Tibial artery (tissue), 4 donors: ENCODE results near the gene ANKS3.

Experiments
- DNase-seq, 2 donors: peaks; one replicate each; pipeline ENCODE4 v3.0.0-alpha.2; 2019
- H3K27ac ChIP-seq, 2 donors: fragments of 200-600 bp; sonication (generic) in 1 of 2; 1 replicate in 1 of 2; 2 replicates in 1 of 2; pipeline ENCODE4 v1.5.1; 2018 to 2019; ENCODE audit warnings: mild to moderate bottlenecking in 1 of 2
- H3K27me3 ChIP-seq, 2 donors: fragments of 200-600 bp; sonication (generic) in 1 of 2; one replicate each; pipeline versions ENCODE4 v1.5.1 to v1.6.0; 2016 to 2019
- H3K36me3 ChIP-seq, 3 donors: fragments of 200-600 bp; sonication (generic) in 2 of 3; one replicate each; pipeline ENCODE4 v1.5.1; 2016 to 2019; ENCODE audit warnings: mild to moderate bottlenecking in 2 of 3
- H3K4me1 ChIP-seq, 4 donors: fragments of 200-600 bp; sonication (generic) in 2 of 4; 1 replicate in 3 of 4; 2 replicates in 1 of 4; pipeline ENCODE4 v1.5.1; 2016 to 2019
- H3K4me3 ChIP-seq, 2 donors: fragments of 200-600 bp; sonication (generic) in 1 of 2; 1 replicate in 1 of 2; 2 replicates in 1 of 2; pipeline ENCODE4 v1.5.1; 2018 to 2019; ENCODE audit warnings: mild to moderate bottlenecking in 2 of 2
- H3K9me3 ChIP-seq, 3 donors: fragments of 200-600 bp; sonication (generic) in 1 of 3; one replicate each; pipeline ENCODE4 v1.5.1; 2016 to 2019
- intact Hi-C: fragments of 100-400 bp; cut with DNase I; formaldehyde crosslinking; loops from one replicate; pipeline ENCODE4 v1.15.0; 2023; ENCODE audit warnings: low total_unique reads
- TF ChIP-seq, protein P1 (sequence below), 2 experiments: fragments of 200-600 bp in 1 of 2; fragments of 450-650 bp in 1 of 2; IDR thresholded peaks; one replicate each; pipeline ENCODE4 v1.5.1; 2017 to 2019; ENCODE audit warnings: antibody characterized with exemption in 2 of 2, mild to moderate bottlenecking in 1 of 2, moderate library complexity in 1 of 2

Gene ANKS3

DNA sequence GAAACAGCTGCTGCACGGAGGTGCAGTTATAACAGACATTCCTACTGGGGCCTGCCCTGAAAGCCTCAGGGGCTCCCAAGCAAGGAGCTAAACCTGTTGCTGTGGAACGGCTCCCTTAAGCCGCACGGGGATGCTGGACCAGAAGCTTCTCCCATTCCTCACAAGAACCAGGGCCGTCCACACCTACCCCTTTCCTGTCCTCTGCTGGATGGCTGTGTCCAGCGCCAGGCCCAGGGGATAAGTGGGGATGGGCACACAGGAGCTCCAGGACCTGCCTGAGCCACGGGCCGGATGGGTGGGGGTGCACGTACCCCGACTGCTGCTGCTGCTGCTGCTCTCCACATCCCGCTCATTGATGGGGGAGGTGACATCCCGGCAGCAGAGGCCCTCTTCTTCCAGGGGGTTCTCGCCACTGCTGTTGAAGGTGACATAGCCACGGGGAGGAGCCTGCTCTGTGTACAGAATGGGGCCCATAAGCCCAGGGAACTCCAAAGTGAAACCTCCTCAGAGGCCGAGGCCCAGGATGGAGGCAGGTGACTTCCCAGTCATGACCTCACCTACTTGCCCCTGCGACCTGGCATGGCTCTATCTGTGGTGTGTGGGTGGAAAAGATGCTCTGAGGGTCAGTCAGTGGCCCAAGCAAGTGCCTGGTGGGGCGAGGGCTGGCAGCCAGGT lies 32.1 kb downstream of the ANKS3 start:
- TF ChIP-seq, protein P1, sequence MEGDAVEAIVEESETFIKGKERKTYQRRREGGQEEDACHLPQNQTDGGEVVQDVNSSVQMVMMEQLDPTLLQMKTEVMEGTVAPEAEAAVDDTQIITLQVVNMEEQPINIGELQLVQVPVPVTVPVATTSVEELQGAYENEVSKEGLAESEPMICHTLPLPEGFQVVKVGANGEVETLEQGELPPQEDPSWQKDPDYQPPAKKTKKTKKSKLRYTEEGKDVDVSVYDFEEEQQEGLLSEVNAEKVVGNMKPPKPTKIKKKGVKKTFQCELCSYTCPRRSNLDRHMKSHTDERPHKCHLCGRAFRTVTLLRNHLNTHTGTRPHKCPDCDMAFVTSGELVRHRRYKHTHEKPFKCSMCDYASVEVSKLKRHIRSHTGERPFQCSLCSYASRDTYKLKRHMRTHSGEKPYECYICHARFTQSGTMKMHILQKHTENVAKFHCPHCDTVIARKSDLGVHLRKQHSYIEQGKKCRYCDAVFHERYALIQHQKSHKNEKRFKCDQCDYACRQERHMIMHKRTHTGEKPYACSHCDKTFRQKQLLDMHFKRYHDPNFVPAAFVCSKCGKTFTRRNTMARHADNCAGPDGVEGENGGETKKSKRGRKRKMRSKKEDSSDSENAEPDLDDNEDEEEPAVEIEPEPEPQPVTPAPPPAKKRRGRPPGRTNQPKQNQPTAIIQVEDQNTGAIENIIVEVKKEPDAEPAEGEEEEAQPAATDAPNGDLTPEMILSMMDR (IDR thresholded peaks at IDR 0.05) = no peak
- Histone ChIP-seq H3K9me3 (no peaks in the 10 kb centered on the region), H3K27ac (no peak overlapping the region), H3K27me3 (no peaks in the 10 kb centered on the region), H3K4me1 (peaks cover 0 to under 1% (median 0%) of the 10 kb centered on the region in 4 donors), H3K4me3 (no peak overlapping the region), H3K36me3 (peaks cover 43 to 88% (median 79%) of the 10 kb centered on the region in 3 donors)
- no peak for DNase-seq
- intact Hi-C loops = no loop called here

DNA sequence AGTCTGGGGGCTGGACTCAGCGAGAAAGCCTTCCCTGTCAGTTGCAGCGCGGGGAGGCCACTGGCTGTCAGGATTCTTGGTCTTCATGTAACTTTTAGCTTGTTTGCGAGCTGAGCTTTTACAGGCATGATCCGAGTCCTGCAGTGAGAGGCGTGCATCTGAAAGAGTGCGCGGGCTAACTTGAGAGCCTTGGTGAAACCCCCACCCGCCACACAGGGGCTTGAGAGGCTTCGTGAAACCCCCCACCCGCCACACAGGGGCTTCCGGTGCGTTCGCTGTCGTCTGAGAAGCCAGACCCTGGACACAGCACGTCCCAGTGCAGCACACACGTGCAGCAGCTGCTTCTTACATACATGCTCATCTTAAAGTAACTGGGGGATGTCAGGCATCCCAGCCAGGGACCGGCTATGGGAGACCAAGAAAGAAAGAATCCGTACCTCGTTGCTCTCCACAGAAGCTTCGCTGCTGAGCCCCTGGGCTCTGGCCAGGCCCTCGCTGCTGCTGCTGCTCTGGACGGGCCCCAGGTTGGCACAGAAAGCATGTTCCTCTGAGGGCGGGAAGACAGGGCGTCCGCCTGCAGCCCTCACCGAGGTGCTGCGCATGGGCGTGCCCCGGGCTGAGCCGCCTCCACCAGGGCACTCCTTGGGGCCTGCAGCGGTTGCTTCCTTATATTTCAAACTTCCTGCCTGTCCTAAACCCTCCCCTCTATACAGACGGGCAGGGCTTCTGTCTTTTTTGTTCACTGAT lies 32.9 kb downstream of the ANKS3 start:
- peaks cover 42 to 88% (median 82%) of the 10 kb centered on the region in 3 donors for H3K36me3 ChIP-seq
- H3K9me3 ChIP-seq = no peaks in the 10 kb centered on the region
- TF ChIP-seq, protein P1 (IDR thresholded peaks at IDR 0.05) = no peak
- intact Hi-C loops = no loop called here
- no peak for DNase-seq
- H3K27ac ChIP-seq = no peak overlapping the region
- no peaks in the 10 kb centered on the region for H3K27me3 ChIP-seq
- H3K4me1 ChIP-seq = peaks cover 0 to 8% (median 0%) of the 10 kb centered on the region in 4 donors
- H3K4me3 ChIP-seq = no peak overlapping the region

DNA sequence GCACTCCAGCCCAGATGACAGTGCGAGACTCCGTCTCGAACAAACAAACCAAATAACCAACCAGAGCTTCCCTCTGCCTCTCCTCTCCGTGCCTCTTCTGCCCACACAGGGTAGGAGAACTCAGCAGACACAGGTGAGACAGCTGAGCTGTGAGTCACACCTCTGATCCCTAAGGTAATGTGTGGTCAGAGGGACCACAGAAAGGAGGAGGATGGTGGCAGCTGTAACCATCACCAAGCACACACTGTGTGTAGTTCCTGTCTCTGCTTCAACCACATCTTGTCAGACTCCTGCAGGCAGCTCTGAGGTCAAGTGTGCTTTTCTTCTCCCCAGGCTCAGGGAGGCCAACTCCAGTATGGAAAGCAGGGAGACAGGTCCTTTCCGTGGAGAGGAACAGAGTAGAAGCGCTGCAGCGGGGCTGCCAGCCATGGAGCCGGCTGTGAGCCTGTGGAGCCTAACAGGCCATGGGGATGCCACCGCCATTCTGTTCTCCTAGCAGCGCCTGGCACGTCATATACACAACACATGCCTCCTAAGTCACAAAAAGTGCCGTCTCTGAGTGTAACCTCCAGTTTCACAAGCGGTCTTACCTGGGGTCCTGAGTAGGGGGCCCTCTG lies 33.6 kb downstream of the ANKS3 start:
- Histone ChIP-seq H3K27ac (no peak overlapping the region), H3K4me3 (no peak overlapping the region), H3K36me3 (peaks cover 42 to 93% (median 88%) of the 10 kb centered on the region in 3 donors), H3K9me3 (no peaks in the 10 kb centered on the region), H3K4me1 (peaks cover 0 to 13% (median 0%) of the 10 kb centered on the region in 4 donors), H3K27me3 (no peaks in the 10 kb centered on the region)
- TF ChIP-seq, protein P1 (IDR thresholded peaks at IDR 0.05) = no peak
- DNase-seq = no peak
- intact Hi-C loops = no loop called here

DNA sequence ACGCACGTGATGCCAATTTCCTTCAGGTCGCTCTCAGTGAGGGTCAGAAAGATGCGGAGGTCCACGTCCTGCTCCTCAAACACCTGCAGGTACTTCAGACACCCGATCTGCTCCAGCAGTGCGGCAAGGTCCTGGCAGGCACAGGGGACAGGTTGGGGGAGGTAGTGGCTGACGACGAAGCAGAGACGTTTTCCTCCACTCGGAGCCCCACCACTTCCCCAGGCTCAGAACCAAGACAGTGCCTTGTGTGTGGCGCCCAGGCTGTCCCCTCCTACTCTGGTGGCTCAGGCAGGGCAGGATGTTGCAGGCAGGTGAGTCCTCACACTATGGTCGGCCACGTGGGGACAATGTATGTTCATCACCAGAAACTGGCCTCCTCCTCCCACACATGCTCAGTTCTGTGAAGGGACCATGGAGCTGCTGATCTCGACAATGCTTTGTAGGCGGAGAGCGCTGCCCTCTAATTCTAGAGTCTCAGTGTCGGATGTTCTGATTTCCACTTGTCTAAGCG lies 35.0 kb downstream of the ANKS3 start:
- TF ChIP-seq, protein P1 (IDR thresholded peaks at IDR 0.05) = no peak
- H3K4me1 ChIP-seq = peaks cover 0 to 27% (median 11%) of the 10 kb centered on the region in 4 donors
- no peaks in the 10 kb centered on the region for H3K9me3 ChIP-seq
- no peak overlapping the region for H3K27ac ChIP-seq
- H3K4me3 ChIP-seq = no peak overlapping the region
- no peak for DNase-seq
- intact Hi-C loops = no loop called here
- no peaks in the 10 kb centered on the region for H3K27me3 ChIP-seq
- peaks cover 33 to 87% (median 80%) of the 10 kb centered on the region in 3 donors for H3K36me3 ChIP-seq

DNA sequence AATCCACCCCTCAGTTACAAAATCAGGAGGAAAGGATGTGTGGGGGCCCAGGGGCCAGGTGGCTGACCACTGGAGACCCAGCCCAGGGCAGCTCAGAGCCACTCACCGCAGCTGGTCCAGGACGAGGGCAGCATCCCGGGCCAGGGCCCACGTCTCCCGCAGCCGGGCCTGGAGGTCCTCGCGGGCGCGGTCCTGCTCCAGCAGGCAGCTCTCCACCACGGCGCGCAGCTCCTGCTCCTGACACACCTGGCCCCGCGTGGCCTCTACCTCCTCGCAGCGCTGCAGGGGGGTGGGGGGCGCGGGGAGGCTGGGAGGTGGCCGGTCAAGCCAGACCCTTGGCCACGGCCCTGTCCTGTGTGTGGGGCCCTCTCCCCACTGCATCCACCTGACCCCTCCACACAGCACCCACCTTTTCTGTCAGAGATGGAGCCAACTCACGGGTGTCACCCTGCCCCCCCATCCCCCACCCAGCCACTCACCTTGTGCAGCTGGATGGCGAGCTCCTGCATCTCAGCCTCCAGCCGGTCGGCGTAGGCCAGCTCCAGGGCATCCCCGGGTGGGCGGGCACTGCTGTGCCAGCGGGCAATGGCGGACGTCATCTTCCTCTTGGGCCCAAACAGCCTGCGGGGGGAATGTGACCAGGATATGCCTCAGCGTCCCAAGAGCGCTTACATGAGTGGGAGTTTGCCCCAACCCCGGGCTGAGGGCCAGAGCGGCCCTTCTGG lies 35.6 kb downstream of the ANKS3 start:
- Histone ChIP-seq H3K4me3 (no peak overlapping the region), H3K9me3 (no peaks in the 10 kb centered on the region), H3K4me1 (peaks cover 0 to 29% (median 11%) of the 10 kb centered on the region in 4 donors), H3K27me3 (no peaks in the 10 kb centered on the region), H3K27ac (no peak overlapping the region), H3K36me3 (peaks cover 33 to 82% (median 76%) of the 10 kb centered on the region in 3 donors)
- TF ChIP-seq, protein P1 (IDR thresholded peaks at IDR 0.05) = no peak
- intact Hi-C loops = no loop called here
- DNase-seq = peak in 1 of 2 donors; percentile 65
